ENCODE results near the gene RRP15.

- TF ChIP-seq EP300 (IDR thresholded peaks at IDR 0.05) (no peak), POLR2A (IDR thresholded peaks at IDR 0.05) (no peak)
Observed at GRCh38 chr1:218383681-218384080, 98.6 kb downstream of the RRP15 start.
